ENCODE data around the gene DYNLT2.
"Not testable (repeated sequence)": the region's sequence is repeated elsewhere in the genome, so short reads cannot be mapped to it uniquely, and the experiment has no call there.

DYNLT2 gene

DNA sequence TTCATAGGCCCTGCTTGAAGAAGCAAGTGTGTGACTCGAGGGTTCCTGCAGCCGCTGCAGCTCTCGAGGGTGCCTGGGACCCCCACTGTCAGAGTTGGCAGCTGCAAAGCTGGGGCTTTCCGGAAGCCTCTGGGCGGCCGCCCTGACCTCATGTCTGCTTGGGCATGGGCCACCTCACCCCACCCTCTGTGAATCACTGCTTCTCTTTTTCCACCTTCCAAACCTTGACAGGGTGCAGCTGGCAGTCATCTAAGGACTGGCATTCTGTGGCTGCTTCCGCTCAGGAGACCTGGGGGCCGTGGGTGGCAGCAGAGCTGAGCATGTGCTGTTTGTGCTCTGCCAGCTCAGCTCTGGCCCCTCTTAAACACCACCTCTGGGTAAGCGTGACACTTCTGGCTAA, 32.0 kb upstream of the DYNLT2 start:
- no peak for DNase-seq

DNA sequence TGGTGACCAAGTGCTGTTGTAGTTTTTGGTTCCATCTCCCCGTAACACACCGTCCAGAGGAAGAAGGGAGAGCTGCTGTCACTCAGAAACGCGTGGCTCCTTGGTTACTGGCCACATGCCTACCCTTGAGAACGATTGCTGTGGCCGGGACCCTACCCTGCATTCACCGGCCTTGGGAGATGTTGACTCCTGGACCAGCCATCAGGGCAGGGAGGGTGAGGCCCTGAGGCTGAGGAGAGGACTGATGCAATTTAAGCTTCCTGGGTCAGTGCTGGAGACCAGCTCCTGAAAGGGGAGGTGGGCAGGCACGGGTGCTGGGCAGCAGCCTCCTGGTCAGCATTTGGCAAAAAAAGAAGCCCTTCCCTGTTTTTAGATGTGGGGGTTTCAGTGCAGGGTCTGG, 31.6 kb upstream of the DYNLT2 start:
- no peak for DNase-seq

DNA sequence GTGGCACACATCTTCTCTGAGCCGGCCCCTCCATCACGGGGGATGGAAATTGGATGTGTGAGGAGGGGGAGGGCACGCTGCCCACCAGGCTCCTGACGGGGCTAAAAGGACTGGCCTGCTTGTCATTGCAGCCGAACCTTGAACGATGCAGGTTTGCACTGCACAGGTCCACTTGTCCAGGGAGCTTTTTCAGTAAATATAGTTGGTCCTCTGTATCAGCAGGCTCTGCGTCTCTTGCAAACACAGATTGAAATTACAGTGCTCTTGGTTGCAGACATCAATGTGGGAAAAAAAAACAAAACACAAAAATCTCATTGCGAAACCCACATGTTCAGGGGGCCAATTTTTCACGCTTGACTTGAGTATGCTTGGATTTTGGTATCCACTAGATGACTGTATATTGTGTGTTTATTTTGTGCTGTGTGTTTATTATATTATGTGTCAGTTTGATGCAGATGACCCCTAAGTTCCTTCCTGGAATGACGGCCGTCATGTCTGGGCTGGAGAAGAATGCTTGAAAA, 29.3 kb upstream of the DYNLT2 start:
- no peak for DNase-seq

DNA sequence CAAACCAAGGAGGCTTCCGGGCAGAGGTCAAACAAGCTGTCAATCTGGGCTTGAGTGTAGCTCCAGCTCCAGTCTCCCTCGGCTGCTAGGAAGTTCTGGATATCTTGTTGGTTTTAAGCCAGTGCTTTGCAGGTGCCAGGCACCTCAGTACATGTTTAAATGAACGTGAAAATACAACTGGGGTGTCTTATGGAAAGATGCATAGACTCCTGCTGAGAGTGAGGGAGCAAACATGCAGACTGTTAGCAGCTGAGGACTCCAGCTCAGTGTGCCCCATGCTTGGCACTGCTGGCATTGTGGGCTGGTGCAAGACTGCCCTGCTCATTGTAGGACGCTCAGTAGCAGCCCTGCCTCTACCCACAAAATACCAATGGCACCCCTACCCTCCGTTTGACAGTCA, 28.5 kb upstream of the DYNLT2 start:
- DNase-seq: no peak

DNA sequence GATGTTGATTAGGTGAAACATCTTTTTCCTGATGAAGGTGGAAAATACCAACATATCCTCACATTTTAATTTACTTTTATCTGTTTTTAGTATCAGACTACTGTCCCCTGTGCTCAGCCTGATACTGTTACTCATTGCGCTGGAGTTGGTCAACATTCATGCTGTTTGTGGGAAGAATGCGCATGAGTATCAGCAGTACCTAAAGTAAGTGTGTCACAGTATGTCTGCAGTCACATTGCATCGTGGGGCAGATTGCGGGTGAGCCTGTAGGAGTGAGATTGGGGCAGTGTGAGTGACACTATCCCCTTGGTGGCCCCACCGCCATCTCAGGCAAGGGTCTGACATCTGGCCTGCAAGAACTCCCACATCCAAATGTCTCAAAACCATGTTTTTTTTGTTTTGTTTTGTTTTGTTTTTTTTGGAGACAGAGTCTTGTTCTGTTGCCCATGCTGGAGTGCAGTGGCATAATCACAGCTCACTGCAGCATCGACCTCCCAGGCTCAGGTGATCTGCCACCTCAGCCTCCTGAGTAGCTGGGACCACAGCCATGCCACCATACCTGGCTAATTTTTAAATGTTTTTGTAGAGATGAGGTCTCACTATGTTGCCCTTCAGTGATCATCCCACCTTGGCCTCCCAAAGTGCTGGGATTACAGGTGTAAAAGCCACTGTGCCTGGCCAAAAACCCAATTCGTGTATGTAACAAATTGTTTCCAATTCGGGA, 27.9 kb upstream of the DYNLT2 start:
- no peak for DNase-seq

DNA sequence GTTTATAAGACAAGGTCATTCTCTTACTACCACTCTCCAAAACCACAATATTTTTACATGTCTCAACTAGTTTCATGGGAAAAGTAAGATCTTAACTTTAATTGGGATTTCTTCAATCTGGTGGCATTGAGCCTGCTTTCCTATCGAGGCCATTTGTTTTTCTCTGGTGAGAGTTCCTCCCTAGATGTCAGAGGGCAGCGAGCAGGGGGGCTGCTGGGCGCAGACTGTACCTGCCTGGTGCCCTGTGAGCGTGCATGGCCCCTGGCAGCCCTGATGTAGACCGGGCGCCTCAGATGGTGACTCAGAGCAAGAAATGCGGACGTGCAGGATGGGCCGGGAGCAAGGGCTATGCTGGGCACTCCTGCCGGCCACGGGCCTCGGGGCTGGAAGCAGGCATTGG, 27.3 kb upstream of the DYNLT2 start:
- no peak for DNase-seq

DNA sequence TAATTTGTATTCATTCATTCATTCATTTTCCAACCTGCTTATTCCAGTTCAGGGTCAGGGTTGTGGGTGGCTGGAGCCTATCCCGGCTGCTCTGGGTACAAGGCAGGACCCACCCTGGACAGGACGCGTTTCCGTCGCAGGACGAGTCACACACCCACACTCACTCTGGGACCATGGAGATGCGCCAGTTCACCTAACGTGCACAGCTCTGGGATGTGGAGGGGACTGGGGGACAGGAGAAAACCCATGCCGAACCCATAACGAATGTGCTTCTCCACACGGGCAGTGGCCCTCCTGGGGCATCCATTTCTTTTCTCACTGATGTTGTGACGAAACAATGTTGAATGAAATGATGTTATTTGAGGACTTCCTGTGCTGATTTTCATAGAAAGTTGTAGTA, 26.5 kb upstream of the DYNLT2 start:
- no peak for DNase-seq

DNA sequence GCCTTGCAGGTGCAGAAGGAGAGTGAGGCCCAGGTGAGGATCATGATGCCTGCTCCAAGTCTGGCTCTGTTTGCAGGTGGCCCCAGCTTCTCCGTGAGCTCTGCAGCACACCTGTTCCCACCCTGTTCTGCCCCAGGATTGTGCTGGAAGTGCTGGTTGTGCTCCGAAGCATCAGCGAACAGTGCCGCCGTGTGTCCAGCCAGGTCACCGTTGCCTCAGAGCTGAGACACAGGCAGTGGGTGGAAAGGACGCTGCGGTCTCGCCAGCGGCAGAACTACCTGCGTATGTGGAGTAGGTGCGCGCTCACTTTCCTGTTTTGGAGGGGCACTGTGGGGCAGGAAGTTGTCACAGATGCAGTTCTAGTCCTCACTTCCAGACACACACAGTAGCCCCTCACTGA, 25.0 kb upstream of the DYNLT2 start:
- no peak for DNase-seq

DNA sequence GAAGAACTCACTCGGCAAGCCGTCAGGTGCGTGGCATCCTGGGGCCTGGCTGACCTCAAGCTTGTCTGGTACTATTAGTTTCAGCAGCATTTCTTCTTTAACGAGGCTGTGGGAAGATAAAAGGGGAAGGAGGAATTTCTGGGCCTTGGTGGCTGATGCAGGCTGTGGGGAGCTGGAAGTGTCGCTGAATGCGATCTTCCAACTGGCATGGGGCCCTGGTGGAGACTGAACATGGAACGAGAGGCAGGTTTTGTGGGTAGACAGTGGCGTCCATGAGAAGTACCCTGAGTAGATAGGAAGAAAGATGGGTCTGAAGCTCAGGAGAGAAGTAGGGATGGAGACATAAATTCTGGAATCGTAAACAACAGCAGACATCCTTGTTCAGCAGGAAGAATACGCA, 23.9 kb upstream of the DYNLT2 start:
- DNase-seq: no peak

DNA sequence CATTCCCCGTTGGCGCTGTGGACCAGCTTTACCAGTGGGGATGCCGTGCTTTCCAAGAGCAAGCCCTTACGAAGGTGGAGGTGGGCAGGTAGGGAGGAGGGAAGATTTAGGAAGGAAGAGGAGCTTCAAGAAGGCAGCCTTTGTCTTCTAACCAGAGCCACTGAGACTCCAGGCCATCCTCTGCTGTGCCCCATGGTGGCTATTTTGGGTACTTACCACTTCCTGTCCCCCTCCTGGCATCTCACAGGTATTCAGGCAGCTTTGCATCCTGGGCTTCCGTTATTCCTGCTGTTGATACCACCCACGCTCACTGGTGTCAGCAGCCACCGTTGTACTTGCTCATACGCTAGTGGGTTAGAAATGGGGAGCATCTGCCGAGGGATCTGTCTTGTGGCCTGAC, 23.0 kb upstream of the DYNLT2 start:
- no peak for DNase-seq

DNA sequence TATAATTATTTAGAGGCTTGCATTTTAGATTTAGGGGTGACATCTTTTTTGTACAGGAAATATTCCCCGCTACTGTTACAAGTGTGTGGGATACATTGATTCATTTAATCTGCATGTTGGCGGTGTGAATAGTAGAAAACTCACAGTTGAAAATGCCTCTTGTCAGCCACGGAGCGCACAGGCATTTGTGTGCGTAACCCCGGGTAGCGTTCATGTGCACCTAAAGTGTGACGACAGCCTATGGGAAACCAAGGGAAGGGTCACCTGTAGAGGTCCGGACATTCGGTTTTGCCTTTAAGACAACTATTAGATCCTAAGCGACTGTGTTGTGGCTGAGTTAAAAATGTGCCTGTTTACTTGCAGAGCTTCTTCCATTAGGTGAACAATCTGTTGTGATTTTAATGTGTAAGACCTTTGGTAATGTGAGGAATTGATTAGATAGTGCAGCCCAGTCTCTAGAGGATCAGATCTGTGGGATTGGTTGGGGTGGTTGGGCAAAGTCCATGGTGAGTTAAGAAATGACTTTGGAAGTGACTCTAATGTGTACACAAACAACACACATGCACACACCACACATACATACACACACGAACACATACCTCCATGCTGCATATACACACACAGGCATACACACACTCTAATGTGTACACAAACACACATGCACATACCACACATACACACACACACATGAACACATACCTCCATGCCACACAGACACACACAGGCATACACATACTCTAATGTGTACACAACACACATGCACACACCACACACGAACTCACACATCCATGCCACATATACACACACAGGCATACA, 15.8 kb upstream of the DYNLT2 start:
- DNase-seq: no peak

DNA sequence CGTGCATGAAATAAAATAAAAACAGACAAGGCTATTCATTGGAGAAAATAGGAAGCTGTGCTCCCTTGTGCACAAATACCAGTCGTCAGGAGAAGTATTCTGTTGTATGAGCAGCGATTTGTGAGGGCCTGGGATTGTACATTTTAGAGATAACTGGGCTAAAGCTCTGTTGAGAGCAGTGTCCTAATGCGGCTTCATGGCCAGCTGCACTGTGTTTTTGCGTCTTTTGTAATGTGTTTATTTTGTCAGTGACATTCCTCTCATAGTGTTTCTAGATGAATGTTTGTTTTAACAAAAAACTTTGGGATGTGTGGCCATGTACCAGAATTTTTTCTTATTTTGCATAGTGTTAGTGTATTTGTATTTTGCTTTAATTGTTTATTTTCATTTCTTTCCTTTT, 14.9 kb upstream of the DYNLT2 start:
- DNase-seq: no peak

DNA sequence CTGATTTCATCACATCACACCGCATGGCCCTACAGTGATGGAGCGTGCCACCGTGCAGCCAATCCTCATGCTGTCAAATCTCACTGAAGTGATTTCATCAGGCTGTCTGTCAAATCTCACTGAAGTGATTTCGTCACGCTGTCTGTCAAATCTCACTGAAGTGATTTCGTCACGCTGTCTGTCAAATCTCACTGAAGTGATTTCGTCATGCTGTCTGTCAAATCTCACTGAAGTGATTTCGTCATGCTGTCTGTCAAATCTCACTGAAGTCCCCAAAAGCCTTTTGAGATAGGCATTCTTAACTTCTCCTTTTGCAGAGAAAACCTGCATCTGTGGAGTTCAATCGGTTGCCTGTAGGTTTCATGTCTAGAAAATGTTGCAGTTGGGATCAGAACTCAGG, 14.4 kb upstream of the DYNLT2 start:
- not testable (repeated sequence) for DNase-seq

DNA sequence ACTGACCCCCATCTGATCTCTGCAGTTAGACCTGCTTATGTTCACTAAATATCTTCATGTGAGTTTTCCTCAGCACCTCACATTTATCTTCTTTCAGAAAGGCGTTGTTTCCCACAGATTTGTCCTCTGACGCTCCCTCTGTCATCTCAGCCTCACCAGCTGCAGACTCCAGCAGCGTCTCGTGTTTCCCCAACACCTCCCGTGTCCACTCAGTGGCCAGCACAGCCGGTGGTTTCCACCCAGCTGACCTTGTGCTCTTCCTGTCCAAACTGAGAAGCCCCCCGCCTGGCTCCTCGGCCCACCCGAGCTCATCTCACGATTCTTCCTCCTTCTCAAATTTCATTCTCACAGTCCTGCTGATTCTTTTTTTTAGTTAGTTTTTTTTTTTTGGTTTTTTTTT, 12.5 kb upstream of the DYNLT2 start:
- DNase-seq: no peak

DNA sequence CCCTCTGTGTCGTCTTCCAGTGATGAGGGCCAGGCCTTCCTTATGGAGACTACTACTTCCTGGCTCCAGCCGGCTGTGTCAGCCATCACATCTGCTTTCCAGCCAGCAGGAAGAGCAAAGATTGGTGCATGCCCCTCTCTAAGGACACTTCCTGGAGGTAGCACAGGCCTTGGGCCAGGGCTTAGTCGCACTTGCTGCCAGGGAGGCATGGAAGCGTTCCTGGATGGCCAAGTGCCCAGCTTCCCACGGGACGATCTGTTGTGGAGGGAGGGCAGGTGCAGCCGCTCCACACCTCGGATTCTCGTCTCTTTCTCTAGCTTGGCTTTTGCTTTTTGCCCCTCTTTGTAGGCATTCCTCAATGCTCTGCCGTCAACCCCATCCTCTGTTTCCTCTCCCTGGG, 11.9 kb upstream of the DYNLT2 start:
- DNase-seq: no peak

DNA sequence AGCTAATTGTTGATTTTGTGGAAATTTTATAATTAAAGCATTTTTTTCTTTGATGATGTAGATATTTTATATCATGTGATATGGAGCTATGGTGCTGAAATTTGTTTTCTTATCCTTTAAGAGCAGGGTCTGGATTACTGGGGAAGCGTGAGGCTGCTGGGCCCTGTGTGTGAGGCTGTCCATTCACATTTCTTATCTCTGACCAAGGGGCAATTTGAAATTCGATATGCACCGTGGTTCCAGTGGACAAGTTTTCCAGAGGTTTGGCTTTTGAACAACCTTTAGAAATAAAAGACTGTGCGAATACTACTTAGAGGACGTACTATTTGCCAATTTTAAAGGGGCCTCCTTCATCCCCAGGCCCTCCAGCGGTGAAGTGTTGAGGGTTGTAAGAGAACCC, 3.8 kb upstream of the DYNLT2 start:
- no peak for DNase-seq

DNA sequence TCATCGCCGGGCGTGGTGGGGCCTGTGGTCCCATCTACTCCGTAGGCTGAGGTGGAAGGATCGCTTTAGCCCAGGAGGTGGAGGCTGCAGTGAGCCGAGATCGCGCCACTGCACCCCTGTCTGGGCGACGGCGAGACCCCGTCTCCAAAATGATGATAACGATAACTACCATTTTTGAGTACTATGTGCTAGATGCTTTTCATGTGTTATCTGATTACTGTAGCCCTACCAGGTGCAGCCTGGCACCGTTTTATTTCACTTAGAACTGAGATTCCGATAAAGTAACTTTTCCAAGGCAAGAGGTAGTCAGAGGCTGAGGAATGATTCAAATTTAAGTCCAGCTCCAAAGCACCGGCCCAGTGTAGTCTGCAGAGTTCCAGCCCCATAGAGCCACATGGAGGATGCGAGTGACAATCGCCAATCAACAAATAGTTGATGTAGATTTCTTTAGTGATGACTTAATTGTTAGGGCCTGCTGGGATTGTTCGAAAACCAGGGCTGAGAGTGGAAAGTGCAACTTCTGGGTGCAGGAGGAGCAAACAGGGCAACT, 777 bp upstream of the DYNLT2 start:
- no peak for DNase-seq

DNA sequence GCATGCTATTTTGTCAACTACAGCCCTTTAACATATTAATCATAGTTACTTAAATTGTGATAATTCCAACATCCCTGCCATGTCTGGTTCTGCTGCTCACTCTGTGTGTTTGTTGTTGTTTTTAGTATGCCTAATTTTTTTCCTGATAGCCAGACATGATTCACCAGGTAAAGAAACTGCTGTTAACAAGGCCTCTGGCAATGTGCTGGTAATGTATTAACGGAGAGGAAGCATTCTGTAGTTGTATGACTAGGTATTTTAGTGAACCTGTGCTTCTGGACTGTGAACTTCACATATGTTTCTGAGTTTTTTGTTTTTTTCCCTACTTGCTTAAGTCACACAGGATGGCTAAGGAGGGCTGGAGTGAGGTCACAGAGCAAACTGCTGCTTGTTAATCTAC, 4.8 kb downstream of the DYNLT2 start:
- no peak for DNase-seq

DNA sequence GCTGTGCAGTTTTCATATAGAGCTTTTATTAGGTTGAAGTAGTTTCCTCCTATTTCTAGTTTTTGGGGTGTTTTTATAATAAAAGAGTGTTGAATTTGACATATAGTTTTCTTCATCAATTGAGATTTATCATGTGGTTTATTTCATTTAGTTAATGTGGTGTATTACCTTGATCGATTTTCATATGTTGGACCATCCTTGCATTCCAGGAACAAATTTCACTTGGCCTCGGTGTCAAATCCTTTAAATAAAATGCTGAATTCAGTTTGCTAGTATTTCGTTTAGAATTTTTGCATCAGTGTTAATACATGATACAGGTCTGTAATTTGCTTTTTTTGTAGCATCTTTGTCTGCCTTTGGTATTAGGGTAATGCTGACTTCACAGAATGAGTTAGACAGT, 6.0 kb downstream of the DYNLT2 start:
- DNase-seq: no peak

DNA sequence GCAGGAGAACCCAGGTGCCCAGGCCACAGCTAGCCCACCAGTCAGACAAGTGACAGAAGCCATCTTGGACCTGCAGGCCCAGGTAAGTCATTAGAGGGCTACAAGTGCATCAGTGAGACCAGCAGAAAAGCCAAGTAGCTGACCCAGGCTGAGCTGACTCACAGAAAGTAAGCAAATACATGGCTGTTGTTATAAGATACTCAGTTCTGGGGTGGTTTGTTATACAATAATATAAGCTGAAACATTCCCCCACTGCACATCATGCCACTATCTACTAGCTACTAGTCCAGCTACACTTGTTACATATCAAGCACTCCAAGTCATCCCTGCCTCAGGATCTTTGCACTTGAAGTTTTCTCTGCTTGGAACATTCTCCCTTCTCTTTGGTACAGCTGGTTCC, 10.0 kb downstream of the DYNLT2 start:
- DNase-seq: no peak

DNA sequence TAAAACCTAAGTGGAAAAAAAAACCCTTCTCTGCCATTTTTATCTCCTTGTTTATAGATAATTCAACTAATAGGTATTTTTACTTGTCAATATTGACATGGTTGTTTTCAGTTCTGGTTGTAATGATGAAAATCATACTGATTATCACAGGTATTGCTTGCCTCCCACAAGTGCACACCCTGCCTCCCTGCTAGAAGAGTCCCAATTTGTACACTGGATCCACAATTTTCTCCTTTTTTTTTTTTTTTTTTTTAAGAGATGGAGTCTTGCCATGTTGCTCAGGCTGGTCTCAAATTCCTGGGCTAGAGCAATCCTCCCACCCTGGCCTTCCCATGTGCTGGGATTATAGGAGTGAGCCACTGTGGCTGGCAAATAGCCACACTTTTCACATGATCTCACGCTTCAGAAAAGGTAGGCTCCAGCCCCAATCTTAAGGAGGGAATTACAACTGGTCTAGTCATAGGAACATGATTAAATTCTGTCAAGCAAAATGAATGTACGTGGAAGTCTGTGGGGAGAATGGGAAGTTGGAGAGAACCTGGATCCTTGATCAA, 12.3 kb downstream of the DYNLT2 start:
- DNase-seq: no peak

DNA sequence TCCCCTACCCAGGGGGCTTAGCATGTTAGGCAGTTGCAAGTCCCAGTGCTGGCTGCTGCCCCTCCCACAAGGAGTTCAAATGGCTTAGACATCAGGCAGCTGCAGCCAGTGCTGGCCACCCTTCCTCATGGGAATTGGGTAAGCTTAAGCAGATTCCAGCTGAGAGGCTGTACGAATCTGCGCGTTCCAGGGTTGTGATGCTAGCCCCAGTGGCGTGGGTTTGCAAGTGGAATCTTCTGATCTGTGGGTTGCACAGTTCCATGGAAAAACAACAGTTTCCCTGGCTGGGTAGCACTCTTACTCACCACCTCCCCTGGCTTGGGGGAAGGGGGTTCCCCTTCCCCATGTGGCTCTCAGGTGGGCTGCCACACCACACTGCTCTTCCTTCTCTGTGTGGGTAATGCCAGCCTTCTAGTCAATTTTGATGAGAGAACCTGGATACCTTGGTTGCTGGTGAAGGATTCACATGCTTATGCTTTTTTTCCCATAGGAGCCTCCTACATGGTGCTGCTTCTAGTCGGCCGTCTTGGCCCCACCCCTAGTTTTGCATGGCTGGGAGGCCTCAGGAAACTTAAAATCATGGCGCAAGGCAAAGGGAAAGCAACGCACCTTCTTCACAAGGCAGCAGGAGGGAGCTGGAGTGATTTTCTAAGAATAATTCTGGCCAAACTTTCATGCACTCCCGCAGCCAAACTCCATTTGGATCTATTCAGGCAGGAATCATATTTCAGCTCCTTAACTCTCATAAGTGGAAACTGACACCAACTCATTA, 13.0 kb downstream of the DYNLT2 start:
- no peak for DNase-seq

DNA sequence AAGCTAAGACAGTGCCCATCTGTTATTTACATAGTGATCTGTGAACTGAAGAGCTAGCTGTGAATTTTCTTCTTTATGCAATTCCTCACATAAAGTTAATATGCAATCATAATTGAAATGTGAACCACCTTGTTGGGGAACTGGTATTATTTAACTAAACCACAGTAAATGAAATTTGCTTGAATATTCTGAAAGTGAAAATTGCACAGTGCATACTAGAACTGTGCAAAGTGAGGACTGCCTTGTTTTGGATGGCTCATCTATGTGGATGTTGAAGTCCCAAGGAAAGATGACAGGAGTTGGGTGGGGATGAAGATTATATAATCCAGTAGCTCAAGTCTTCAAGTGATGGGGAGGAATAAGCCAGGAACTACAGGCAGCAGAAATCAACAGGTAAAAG, 21.4 kb downstream of the DYNLT2 start:
- no peak for DNase-seq
